B cell (primary cell): Measurements from ENCODE around the gene SEC14L1. TPM values are rescaled to one million over a fixed set of nuclear protein-coding genes. Genes with fewer than 3 reads are reported as not detected.

ENCODE experiments used
- ATAC-seq: fragments of 200-7000 bp; cut with Tn5 transposase; one replicate; pipeline ENCODE4 v1.10.0; 2021; ENCODE audit warnings: low read depth, mild to moderate bottlenecking, moderate number of reproducible peaks, moderate library complexity
- CTCF ChIA-PET: fragments of 350-600 bp; sonication (Branson Sonifier 250); formaldehyde crosslinking; loops from one replicate; lab custom pipeline; 2021; ENCODE audit warnings: antibody characterized with exemption, inconsistent platforms; lab: Charles Lee
- POLR2A ChIA-PET: fragments of 350-600 bp; sonication (Branson Sonifier 250); formaldehyde crosslinking; loops from one replicate; lab custom pipeline; 2021; ENCODE audit warnings: antibody characterized with exemption; lab: Charles Lee
- DNase-seq: peaks from one replicate; pipeline ENCODE4 v3.0.0; 2013
- H2AFZ ChIP-seq: 2 replicates; pipeline ENCODE4 v1.6.1; 2012; ENCODE audit warnings: mild to moderate bottlenecking, low read depth, low read length; ENCODE audit not compliant: insufficient read depth, poor library complexity, severe bottlenecking
- H3K27ac ChIP-seq, 2 donors: 1 replicate in 1 of 2; 2 replicates in 1 of 2; pipeline ENCODE4 v1.5.1; 2012 to 2013; ENCODE audit warnings: low read length in 2 of 2, mild to moderate bottlenecking in 2 of 2, moderate library complexity in 1 of 2
- H3K27me3 ChIP-seq, 4 experiments: fragments of 200-600 bp in 1 of 4; sonication (generic) in 1 of 4; replicated peaks in 1 of 4; 1 replicate in 2 of 4; 2 replicates in 2 of 4; pipeline versions ENCODE4 v1.6.1 to v1.7.0; 2013 to 2016; ENCODE audit warnings: low read length in 3 of 4, mild to moderate bottlenecking in 2 of 4, mixed read lengths in 1 of 4, moderate library complexity in 1 of 4; ENCODE audit not compliant: insufficient read depth in 4 of 4, control insufficient read depth in 3 of 4; ENCODE audit errors: control extremely low read depth in 1 of 4
- H3K36me3 ChIP-seq, 2 experiments: replicated peaks in 1 of 2; 1 replicate in 1 of 2; 2 replicates in 1 of 2; pipeline versions ENCODE4 v1.6.1 to v1.7.1; 2013; ENCODE audit warnings: low read length in 1 of 2; ENCODE audit not compliant: insufficient read depth in 2 of 2, control insufficient read depth in 1 of 2; ENCODE audit errors: control extremely low read depth in 1 of 2, extremely low read depth in 1 of 2
- H3K4me1 ChIP-seq, 2 donors: fragments of 200-600 bp in 1 of 2; sonication (generic) in 1 of 2; 1 replicate in 1 of 2; 2 replicates in 1 of 2; pipeline versions ENCODE4 v1.5.1 to v1.6.1; 2013 to 2017; ENCODE audit warnings: low read length in 2 of 2; ENCODE audit not compliant: control insufficient read depth in 2 of 2, insufficient read depth in 2 of 2
- H3K4me2 ChIP-seq: replicated peaks from 2 replicates; pipeline ENCODE3; 2012; ENCODE audit warnings: mild to moderate bottlenecking, low read depth, low read length; ENCODE audit not compliant: poor library complexity, severe bottlenecking
- H3K4me3 ChIP-seq, 5 experiments: fragments of 200-600 bp in 1 of 5; sonication (generic) in 1 of 5; 1 replicate in 3 of 5; 2 replicates in 2 of 5; pipeline versions ENCODE4 v1.5.1 to v1.7.0; 2011 to 2016; ENCODE audit warnings: low read length in 4 of 5, mild to moderate bottlenecking in 4 of 5, low read depth in 2 of 5, control low read depth in 1 of 5, moderate library complexity in 1 of 5; ENCODE audit not compliant: insufficient read depth in 1 of 5; ENCODE audit errors: control extremely low read depth in 1 of 5, extremely low read depth in 1 of 5
- H3K79me2 ChIP-seq: fragments of 200-600 bp; sonication (generic); one replicate; pipeline ENCODE4 v1.6.0; 2016; ENCODE audit warnings: low read length; ENCODE audit not compliant: control insufficient read depth, insufficient read depth
- H3K9ac ChIP-seq: fragments of 200-600 bp; sonication (generic); 2 replicates; pipeline ENCODE4 v1.6.1; 2017; ENCODE audit warnings: mild to moderate bottlenecking, low read length, moderate library complexity
- H3K9me3 ChIP-seq, 3 donors: one replicate each; pipeline versions ENCODE4 v1.6.1 to v1.7.1; 2013; ENCODE audit warnings: low read length in 2 of 3; ENCODE audit not compliant: control insufficient read depth in 2 of 3, insufficient read depth in 1 of 3; ENCODE audit errors: control extremely low read depth in 1 of 3
- H4K20me1 ChIP-seq: 2 replicates; pipeline ENCODE4 v1.6.0; 2012; ENCODE audit warnings: mild to moderate bottlenecking, low read length; ENCODE audit not compliant: insufficient read depth, control insufficient read depth, poor library complexity, severe bottlenecking
- H3K27ac Mint-ChIP-seq: one replicate; pipeline ENCODE4 v1.8.0; 2021; ENCODE audit warnings: mixed read lengths
- H3K27me3 Mint-ChIP-seq: one replicate; pipeline ENCODE4 v1.8.0; 2021; ENCODE audit warnings: mixed read lengths
- H3K4me1 Mint-ChIP-seq: one replicate; pipeline ENCODE4 v1.8.0; 2021; ENCODE audit warnings: mixed read lengths
- H3K4me3 Mint-ChIP-seq: one replicate; pipeline ENCODE4 v1.8.0; 2021; ENCODE audit warnings: mixed read lengths
- H3K9me3 Mint-ChIP-seq: one replicate; pipeline ENCODE4 v1.8.0; 2022; ENCODE audit warnings: mixed read lengths; ENCODE audit not compliant: insufficient read depth
- CTCF ChIP-seq: fragments of 200-600 bp; IDR thresholded peaks from one replicate; pipeline ENCODE4 v1.8.0; 2022; ENCODE audit warnings: antibody characterized with exemption, mild to moderate bottlenecking
- EZH2 ChIP-seq: IDR thresholded peaks from 2 replicates; pipeline ENCODE4 v1.6.1; 2012; ENCODE audit warnings: borderline replicate concordance, low read depth, mild to moderate bottlenecking, moderate library complexity, low read length; ENCODE audit not compliant: insufficient read depth, poor library complexity, severe bottlenecking
- WGBS: methylation state at CpG from one replicate; pipeline ENCODE4 v1.1.5; 2013; ENCODE audit warnings: missing lambda C conversion rate; ENCODE audit not compliant: insufficient coverage; 5-methylcytosine and 5-hydroxymethylcytosine counted together
- intact Hi-C: fragments of 100-400 bp; cut with micrococcal nuclease; formaldehyde crosslinking; loops from one replicate; pipeline ENCODE4 v1.10.0; 2022
- polyA plus RNA-seq: library from polyadenylated mRNA; depleted of rRNA; stranded (reverse); fragments of >200 nt; gene quantifications from 2 replicates; pipeline ENCODE4 v1.2.3, GENCODE V29; 2012
- total RNA-seq, 2 donors: library from RNA; stranded (reverse); fragments of 120-200 nt in 1 of 2; gene quantifications; 1 replicate in 1 of 2; 2 replicates in 1 of 2; pipeline versions ENCODE4 v1.2.3 to v1.2.4, GENCODE V29; 2013 to 2022

Gene SEC14L1
- total and polyA plus RNA-seq, 2 donors (not counting 1 experiment from before 2014, with no cell fraction given): 37.7 to 103 TPM

GRCh38 chr17:77167472-77168306 is 26.9 kb downstream of the SEC14L1 start:
- CTCF ChIA-PET: interaction anchor here (0.6 to 0.9 kb wide), 2 partner anchors 79 to 104 kb away, joined by 3 to 4 read pairs; no protein-coding TSS in a partner anchor
- POLR2A ChIA-PET: no interaction called here
- Histone ChIP-seq H3K27ac (no peak overlapping the region), H3K79me2 (peaks cover 85% of the 10 kb centered on the region), H3K27me3 (no peaks in the 10 kb centered on the region), H3K9me3 (peaks cover 10 to 27% (median 22%) of the 10 kb centered on the region in 3 donors), H3K9ac (no peak overlapping the region), H4K20me1 (peaks cover 66% of the 10 kb centered on the region), H2AFZ (no peak overlapping the region), H3K4me1 (peaks cover 25 to 29% of the 10 kb centered on the region in 2 donors), H3K4me3 (no peak overlapping the region), H3K4me2 (no peak overlapping the region), H3K36me3 (peaks cover 6% of the 10 kb centered on the region in 2 experiments)
- TF ChIP-seq EZH2: no peak
- TF ChIP-seq CTCF: no peak
- Mint-ChIP-seq H3K4me3 (no peak overlapping the region), H3K9me3 (peaks cover 9% of the 10 kb centered on the region), H3K27me3 (no peaks in the 10 kb centered on the region), H3K27ac (no peak overlapping the region), H3K4me1 (peaks cover 42% of the 10 kb centered on the region)
- intact Hi-C loops: no loop called here
- 100% methylated on average over 3 of the region's 12 CpGs for WGBS
- ATAC-seq: no peak
- no peak for DNase-seq

GRCh38 chr17:77173104-77173503 is 32.3 kb downstream of the SEC14L1 start:
- Histone ChIP-seq H3K9me3 (peaks cover 10 to 44% (median 32%) of the 10 kb centered on the region in 3 donors), H3K4me2 (no peak overlapping the region), H3K36me3 (peaks cover 10 to 13% of the 10 kb centered on the region in 2 experiments), H4K20me1 (peaks cover 83% of the 10 kb centered on the region), H3K4me3 (no peak overlapping the region), H3K9ac (no peak overlapping the region), H3K27me3 (no peaks in the 10 kb centered on the region), H2AFZ (no peak overlapping the region), H3K27ac (no peak overlapping the region), H3K4me1 (no peaks in the 10 kb centered on the region), H3K79me2 (peaks cover 94% of the 10 kb centered on the region)
- H3K4me1 Mint-ChIP-seq: peaks cover 7% of the 10 kb centered on the region
- no peaks in the 10 kb centered on the region for H3K27me3 Mint-ChIP-seq
- intact Hi-C loops: no loop called here
- TF ChIP-seq EZH2: no peak
- TF ChIP-seq CTCF: no peak
- no peak overlapping the region for H3K27ac Mint-ChIP-seq
- ATAC-seq (no peak), DNase-seq (no peak)
- H3K4me3 Mint-ChIP-seq: no peak overlapping the region
- ChIA-PET CTCF (interaction anchor here (0.9 kb wide), 1 partner anchor 11 kb away, joined by 3 read pairs; no protein-coding TSS in a partner anchor), POLR2A (no interaction called here)
- 86% methylated on average over 6 of the region's 6 CpGs for WGBS
- peaks cover 16% of the 10 kb centered on the region for H3K9me3 Mint-ChIP-seq
